ENCODE results near the gene SLC2A2. TPM values are rescaled to one million over a fixed set of nuclear protein-coding genes. Genes with fewer than 3 reads are reported as not detected.

Gene SLC2A2
- total and polyA plus RNA-seq, 3 experiments from 2014 or later = not detected

DNA sequence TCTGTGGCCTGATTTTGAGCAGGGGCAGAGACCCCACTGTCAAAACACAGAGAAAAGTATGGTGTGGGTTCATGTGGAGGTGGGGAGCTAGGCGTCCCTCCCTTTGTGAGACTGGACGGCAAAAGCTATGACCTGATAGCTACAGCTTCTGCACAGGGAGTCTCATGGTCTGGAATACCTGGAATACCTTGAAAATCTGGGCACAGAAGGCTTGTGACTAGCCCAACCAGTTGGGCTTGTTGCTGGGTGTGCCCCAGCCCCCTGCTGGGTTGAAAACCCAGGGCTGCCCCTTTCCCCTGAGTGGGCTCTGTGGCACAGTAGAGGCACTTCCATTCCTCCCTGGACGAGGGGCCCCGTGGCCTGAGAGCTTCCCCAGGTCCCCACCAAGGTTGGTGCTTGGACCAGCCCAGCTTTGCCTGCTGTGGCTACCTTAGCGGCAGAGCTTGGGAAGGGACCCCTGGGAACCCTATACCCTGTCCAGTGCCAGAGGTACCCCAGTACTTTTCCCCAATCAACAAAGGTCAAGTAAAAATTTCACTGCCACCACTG, 37.3 kb downstream of the SLC2A2 start:
- H3K36me3 ChIP-seq (ENCODE audit: insufficient read depth, low read length) = no peaks in the 10 kb centered on the region
- CTCF ChIA-PET = no interaction called here
- POLR2A ChIA-PET = no interaction called here

DNA sequence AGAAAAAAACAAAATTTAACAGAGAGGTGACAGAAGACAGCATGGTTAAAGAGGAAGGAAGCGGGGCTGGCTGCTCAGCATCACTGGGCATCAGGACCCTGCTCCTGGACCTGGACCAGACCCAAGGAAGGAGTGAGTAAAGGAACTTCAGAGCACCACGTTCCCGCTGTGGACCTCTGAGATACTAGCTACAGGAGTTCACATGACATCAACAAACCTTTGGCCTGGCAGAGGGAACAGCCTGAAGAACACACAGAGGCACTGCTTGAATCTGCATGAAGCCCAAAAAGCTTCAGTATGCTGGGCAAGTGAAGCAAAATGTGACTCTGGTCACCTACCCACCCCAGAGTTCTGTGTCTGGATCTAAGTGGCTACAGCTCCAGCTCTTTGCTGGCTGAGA, 38.1 kb downstream of the SLC2A2 start:
- no peaks in the 10 kb centered on the region for H3K27me3 ChIP-seq (ENCODE audit: insufficient read depth, low read length, poor library complexity, severe bottlenecking)
- H3K27ac ChIP-seq (ENCODE audit: low read depth, low read length) = no peak overlapping the region
- Mint-ChIP-seq H3K4me1 (no peaks in the 10 kb centered on the region), H3K4me3 (no peak overlapping the region), H3K27me3 (peaks cover 8 to 46% of the 10 kb centered on the region in 2 donors), H3K9me3 (peaks cover 0 to 9% (median 4%) of the 10 kb centered on the region in 5 donors), H3K36me3 (peaks cover 0 to 11% (median 1%) of the 10 kb centered on the region in 3 donors), H3K27ac (no peak overlapping the region)
- DNase-seq = no peak
- H3K9me3 ChIP-seq (ENCODE audit: low read length) = no peaks in the 10 kb centered on the region
- H3K36me3 ChIP-seq (ENCODE audit: insufficient read depth, low read length) = no peaks in the 10 kb centered on the region
- H3K4me3 ChIP-seq (ENCODE audit: low read length) = no peak overlapping the region
- ChIA-PET POLR2A (no interaction called here), CTCF (no interaction called here)
- no peaks in the 10 kb centered on the region for H3K4me1 ChIP-seq (ENCODE audit: insufficient read depth, low read length)

More for the DNA sequence above, 37.3 kb downstream of the SLC2A2 start:
- no peak overlapping the region for H3K4me3 Mint-ChIP-seq
- peaks cover 0 to 8% (median 2%) of the 10 kb centered on the region in 5 donors for H3K9me3 Mint-ChIP-seq
- no peak for DNase-seq
- H3K4me1 Mint-ChIP-seq = no peaks in the 10 kb centered on the region
- H3K27me3 ChIP-seq (ENCODE audit: insufficient read depth, low read length, poor library complexity, severe bottlenecking) = no peaks in the 10 kb centered on the region
- H3K4me1 ChIP-seq (ENCODE audit: insufficient read depth, low read length) = no peaks in the 10 kb centered on the region
- H3K36me3 Mint-ChIP-seq = peaks cover 0 to 11% (median 1%) of the 10 kb centered on the region in 3 donors
- H3K4me3 ChIP-seq (ENCODE audit: low read length) = no peak overlapping the region
- no peak overlapping the region for H3K27ac ChIP-seq (ENCODE audit: low read depth, low read length)
- peaks cover 8 to 41% of the 10 kb centered on the region in 2 donors for H3K27me3 Mint-ChIP-seq
- H3K27ac Mint-ChIP-seq = no peak overlapping the region
- no peaks in the 10 kb centered on the region for H3K9me3 ChIP-seq (ENCODE audit: low read length)

DNA sequence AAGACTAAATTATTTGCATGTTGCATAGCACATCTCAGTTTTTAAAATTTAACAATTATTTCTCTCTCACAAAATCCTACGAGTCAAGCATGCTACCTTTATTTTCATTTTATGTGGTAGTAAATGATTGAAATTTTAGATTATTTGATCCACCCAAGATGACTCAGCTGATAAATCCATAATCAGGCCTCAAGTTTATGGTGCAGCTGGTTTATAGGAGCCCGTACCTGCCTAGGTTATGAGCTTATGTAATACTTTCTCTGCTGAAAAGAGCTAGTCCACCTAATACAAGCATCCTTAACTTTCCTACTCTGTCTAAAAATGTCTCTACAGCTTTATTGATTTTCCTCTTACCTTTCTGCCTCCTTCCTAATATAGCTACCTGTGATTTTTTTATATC, 41.2 kb downstream of the SLC2A2 start:
- POLR2A ChIA-PET = no interaction called here
- CTCF ChIA-PET = interaction anchor here (0.6 kb wide), 1 partner anchor 430 kb away, joined by 3 read pairs; no protein-coding TSS in a partner anchor
- DNase-seq = no peak
- Mint-ChIP-seq H3K36me3 (peaks cover 0 to 7% (median 1%) of the 10 kb centered on the region in 3 donors), H3K4me3 (no peak overlapping the region), H3K27ac (no peak overlapping the region), H3K27me3 (peaks cover 8 to 48% of the 10 kb centered on the region in 2 donors), H3K9me3 (peaks cover 0 to 9% (median 4%) of the 10 kb centered on the region in 5 donors), H3K4me1 (no peaks in the 10 kb centered on the region)
- Histone ChIP-seq H3K27ac (ENCODE audit: low read depth, low read length) (no peak overlapping the region), H3K4me3 (ENCODE audit: low read length) (no peak overlapping the region), H3K36me3 (ENCODE audit: insufficient read depth, low read length) (no peaks in the 10 kb centered on the region), H3K27me3 (ENCODE audit: insufficient read depth, low read length, poor library complexity, severe bottlenecking) (no peaks in the 10 kb centered on the region), H3K4me1 (ENCODE audit: insufficient read depth, low read length) (no peaks in the 10 kb centered on the region), H3K9me3 (ENCODE audit: low read length) (no peaks in the 10 kb centered on the region)

DNA sequence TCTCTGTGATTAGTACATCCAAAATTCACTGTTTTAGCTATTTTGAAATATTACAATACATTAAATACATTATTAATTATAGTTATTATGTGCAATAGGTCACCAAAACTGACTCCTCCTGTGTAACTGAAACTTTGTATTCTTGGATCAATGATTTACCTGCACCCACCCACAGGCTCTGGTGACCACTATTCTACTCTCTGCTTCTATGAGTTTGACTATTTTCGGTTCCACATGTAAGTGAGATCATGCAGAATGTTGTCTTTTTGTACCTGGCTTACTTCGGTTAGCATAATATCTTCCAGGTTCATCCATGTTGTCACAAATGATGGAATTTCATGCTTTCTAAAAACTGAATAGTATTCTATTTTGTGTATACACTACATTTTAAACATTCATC, 43.8 kb downstream of the SLC2A2 start:
- H3K9me3 Mint-ChIP-seq = peaks cover 0 to 9% (median 3%) of the 10 kb centered on the region in 5 donors
- CTCF ChIA-PET = no interaction called here
- DNase-seq = no peak

DNA sequence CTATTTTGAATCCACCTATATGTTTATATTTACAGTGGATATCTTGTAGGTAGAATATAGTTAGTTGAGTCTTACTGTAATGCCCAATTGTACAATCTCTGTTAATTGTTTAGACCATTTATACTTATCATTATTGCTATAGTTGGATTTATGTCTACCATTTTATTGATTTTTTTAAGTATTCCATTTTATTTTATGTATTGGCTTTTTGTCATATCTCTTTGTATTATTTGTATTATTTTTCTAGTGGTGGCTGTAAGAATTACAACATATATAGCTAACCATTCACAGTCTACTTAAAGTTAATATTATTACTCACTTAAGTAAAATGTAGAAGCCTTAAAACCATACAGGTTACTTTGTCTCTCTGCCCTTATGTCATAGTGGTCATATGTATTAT, 46.1 kb downstream of the SLC2A2 start:
- Mint-ChIP-seq H3K36me3 (no peaks in the 10 kb centered on the region), H3K27me3 (peaks cover 7 to 32% of the 10 kb centered on the region in 2 donors), H3K4me3 (no peak overlapping the region), H3K4me1 (no peaks in the 10 kb centered on the region), H3K9me3 (peaks cover 0 to 9% (median 3%) of the 10 kb centered on the region in 5 donors), H3K27ac (no peak overlapping the region)
- Histone ChIP-seq H3K27me3 (ENCODE audit: insufficient read depth, low read length, poor library complexity, severe bottlenecking) (no peaks in the 10 kb centered on the region), H3K27ac (ENCODE audit: low read depth, low read length) (no peak overlapping the region), H3K9me3 (ENCODE audit: low read length) (no peaks in the 10 kb centered on the region), H3K4me3 (ENCODE audit: low read length) (no peak overlapping the region), H3K4me1 (ENCODE audit: insufficient read depth, low read length) (no peaks in the 10 kb centered on the region), H3K36me3 (ENCODE audit: insufficient read depth, low read length) (no peaks in the 10 kb centered on the region)
- ChIA-PET POLR2A (no interaction called here), CTCF (no interaction called here)
- DNase-seq = no peak

More for the DNA sequence above, 43.8 kb downstream of the SLC2A2 start:
- Histone ChIP-seq H3K36me3 (ENCODE audit: insufficient read depth, low read length) (no peaks in the 10 kb centered on the region), H3K4me1 (ENCODE audit: insufficient read depth, low read length) (no peaks in the 10 kb centered on the region), H3K4me3 (ENCODE audit: low read length) (no peak overlapping the region), H3K27ac (ENCODE audit: low read depth, low read length) (no peak overlapping the region), H3K27me3 (ENCODE audit: insufficient read depth, low read length, poor library complexity, severe bottlenecking) (no peaks in the 10 kb centered on the region), H3K9me3 (ENCODE audit: low read length) (no peaks in the 10 kb centered on the region)
- Mint-ChIP-seq H3K36me3 (peaks cover 0 to 1% (median 0%) of the 10 kb centered on the region in 3 donors), H3K4me1 (no peaks in the 10 kb centered on the region), H3K4me3 (no peak overlapping the region), H3K27me3 (peaks cover 3 to 36% of the 10 kb centered on the region in 2 donors), H3K27ac (no peak overlapping the region)
- POLR2A ChIA-PET = no interaction called here

DNA sequence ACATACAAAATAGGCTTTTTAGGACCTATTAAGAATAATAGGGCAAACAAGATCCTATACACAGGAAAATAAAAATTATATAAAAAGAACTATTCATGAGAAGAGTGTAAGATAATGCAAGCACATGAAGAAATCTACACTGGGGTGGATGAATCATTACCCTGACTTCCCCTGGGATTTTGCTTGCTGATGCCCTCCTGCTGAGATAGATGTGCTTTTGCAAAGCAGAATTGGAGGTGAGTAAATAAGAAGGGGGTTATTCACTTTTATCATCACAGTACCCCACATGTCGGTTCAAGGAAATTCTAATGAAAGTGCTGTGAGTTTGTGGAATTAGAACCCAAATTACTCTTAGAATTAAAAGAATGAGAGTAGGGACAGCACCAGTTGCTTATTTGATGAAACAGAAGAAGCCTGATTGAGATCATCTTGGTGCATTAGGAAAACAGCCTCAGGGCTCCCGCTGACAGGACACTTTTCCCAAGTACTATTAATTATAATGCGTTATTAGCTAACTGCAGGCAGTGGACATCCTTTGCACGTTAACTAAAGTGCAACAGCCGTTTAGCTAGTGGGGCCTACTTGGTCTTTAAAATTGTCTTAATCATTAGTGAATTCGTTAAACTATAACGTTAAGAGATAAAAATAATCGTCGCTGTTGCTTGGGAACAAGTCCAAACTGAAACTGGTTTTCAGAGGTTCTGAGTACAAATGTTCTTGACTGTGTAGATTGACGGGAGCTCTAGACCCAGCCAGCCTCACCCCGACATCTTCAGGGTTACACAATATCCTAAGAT, 48.4 kb downstream of the SLC2A2 start:
- H3K27ac Mint-ChIP-seq = no peak overlapping the region
- no peak for DNase-seq

DNA sequence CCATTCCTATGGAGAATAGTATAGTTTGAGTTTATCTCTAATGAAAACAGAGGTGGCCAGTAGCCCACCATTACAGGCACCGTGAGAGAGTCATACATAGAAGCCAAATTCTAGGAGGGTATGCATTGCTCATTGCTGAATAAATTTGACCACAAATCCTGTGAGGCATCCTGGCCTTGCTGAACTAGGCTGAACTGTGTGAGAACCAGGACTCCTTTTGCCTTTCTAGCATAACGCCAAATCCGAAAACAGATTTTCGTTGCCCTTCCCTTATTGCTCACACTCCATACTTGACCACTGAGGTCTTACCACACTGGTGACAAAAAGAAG, 50.4 kb downstream of the SLC2A2 start:
- no peaks in the 10 kb centered on the region for H3K9me3 ChIP-seq (ENCODE audit: low read length)
- H3K27ac Mint-ChIP-seq = no peak overlapping the region

More for the DNA sequence above, 48.4 kb downstream of the SLC2A2 start:
- Mint-ChIP-seq H3K4me3 (no peak overlapping the region), H3K27me3 (peaks cover 9 to 35% of the 10 kb centered on the region in 2 donors), H3K4me1 (no peaks in the 10 kb centered on the region), H3K36me3 (no peaks in the 10 kb centered on the region), H3K9me3 (no peaks in the 10 kb centered on the region)
- Histone ChIP-seq H3K27ac (ENCODE audit: low read depth, low read length) (no peak overlapping the region), H3K4me3 (ENCODE audit: low read length) (no peak overlapping the region), H3K4me1 (ENCODE audit: insufficient read depth, low read length) (no peaks in the 10 kb centered on the region), H3K27me3 (ENCODE audit: insufficient read depth, low read length, poor library complexity, severe bottlenecking) (no peaks in the 10 kb centered on the region), H3K36me3 (ENCODE audit: insufficient read depth, low read length) (no peaks in the 10 kb centered on the region), H3K9me3 (ENCODE audit: low read length) (no peaks in the 10 kb centered on the region)
- ChIA-PET POLR2A (no interaction called here), CTCF (no interaction called here)

DNA sequence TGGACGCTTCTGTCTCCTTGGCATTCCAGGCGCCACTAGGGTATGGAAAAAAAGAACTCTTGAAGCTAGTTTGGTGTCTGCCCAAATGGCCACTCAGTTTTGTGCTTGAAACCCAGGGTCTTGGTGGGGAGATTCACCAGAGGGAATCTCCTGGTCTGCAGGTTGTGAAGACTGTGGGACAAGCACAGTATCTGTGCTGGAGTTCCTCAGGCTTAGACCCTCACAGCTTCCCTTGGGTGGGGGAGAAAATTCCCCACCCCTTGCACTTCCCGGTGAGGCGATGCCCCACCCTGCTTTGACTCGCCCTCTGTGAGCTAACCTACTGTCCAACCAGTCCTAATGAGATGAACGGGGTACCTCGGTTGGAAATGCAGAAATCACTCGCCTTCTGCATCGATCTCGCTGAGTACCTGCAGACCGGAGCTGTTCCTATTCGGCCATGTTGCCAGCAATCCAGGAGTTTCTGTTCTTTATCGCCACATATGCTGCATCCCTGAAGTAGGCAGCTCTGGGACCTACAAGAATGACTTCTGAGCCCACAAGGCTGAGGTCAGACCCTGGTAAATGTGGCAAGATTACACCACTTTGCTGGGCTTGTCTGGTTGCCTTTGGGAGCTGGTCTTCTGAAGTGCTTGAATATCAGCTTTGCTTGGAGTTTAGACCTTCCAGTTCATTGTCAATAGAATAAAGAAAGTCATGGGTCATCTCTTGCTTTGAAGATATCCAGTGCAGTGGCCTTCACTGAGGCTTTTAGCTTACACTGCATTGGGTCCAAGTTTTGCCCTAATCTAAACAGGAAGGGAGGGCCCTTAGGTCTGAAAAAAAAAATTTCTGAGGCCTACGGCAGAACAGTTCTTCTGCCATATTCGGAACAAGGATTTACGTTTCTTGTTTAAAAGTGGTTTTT, 51.0 kb downstream of the SLC2A2 start:
- no peak overlapping the region for H3K27ac Mint-ChIP-seq
- Histone ChIP-seq H3K27ac (ENCODE audit: low read depth, low read length) (no peak overlapping the region), H3K27me3 (ENCODE audit: insufficient read depth, low read length, poor library complexity, severe bottlenecking) (no peaks in the 10 kb centered on the region), H3K4me1 (ENCODE audit: insufficient read depth, low read length) (no peaks in the 10 kb centered on the region), H3K36me3 (ENCODE audit: insufficient read depth, low read length) (no peaks in the 10 kb centered on the region), H3K9me3 (ENCODE audit: low read length) (no peaks in the 10 kb centered on the region), H3K4me3 (ENCODE audit: low read length) (no peak overlapping the region)
- peaks cover 11 to 32% of the 10 kb centered on the region in 2 donors for H3K27me3 Mint-ChIP-seq
- H3K9me3 Mint-ChIP-seq = no peaks in the 10 kb centered on the region
- no peaks in the 10 kb centered on the region for H3K4me1 Mint-ChIP-seq
- no peaks in the 10 kb centered on the region for H3K36me3 Mint-ChIP-seq
- no peak for DNase-seq
- H3K4me3 Mint-ChIP-seq = no peak overlapping the region
- ChIA-PET POLR2A (no interaction called here), CTCF (no interaction called here)

More for the DNA sequence above, 50.4 kb downstream of the SLC2A2 start:
- Mint-ChIP-seq H3K27me3 (peaks cover 11 to 32% of the 10 kb centered on the region in 2 donors), H3K9me3 (no peaks in the 10 kb centered on the region), H3K4me1 (no peaks in the 10 kb centered on the region), H3K36me3 (no peaks in the 10 kb centered on the region), H3K4me3 (no peak overlapping the region)
- CTCF ChIA-PET = no interaction called here
- Histone ChIP-seq H3K36me3 (ENCODE audit: insufficient read depth, low read length) (no peaks in the 10 kb centered on the region), H3K4me3 (ENCODE audit: low read length) (no peak overlapping the region), H3K27me3 (ENCODE audit: insufficient read depth, low read length, poor library complexity, severe bottlenecking) (no peaks in the 10 kb centered on the region), H3K27ac (ENCODE audit: low read depth, low read length) (no peak overlapping the region), H3K4me1 (ENCODE audit: insufficient read depth, low read length) (no peaks in the 10 kb centered on the region)
- no peak for DNase-seq
- POLR2A ChIA-PET = no interaction called here
